GM23248 (cell line): ENCODE measurements around the gene NCKIPSD.

ENCODE experiments used
- EZH2 ChIP-seq: fragments of 200-600 bp; sonication (generic); IDR thresholded peaks from 2 replicates; pipeline ENCODE4 v1.6.1; 2018; ENCODE audit warnings: antibody characterized with exemption, mild to moderate bottlenecking; ENCODE audit not compliant: insufficient read depth, poor library complexity, severe bottlenecking
- EZH2phosphoT487 ChIP-seq: fragments of 200-600 bp; sonication (generic); IDR thresholded peaks from 2 replicates; pipeline ENCODE4 v1.6.1; 2018; ENCODE audit warnings: antibody characterized with exemption, moderate library complexity, mild to moderate bottlenecking, low read depth; ENCODE audit not compliant: insufficient read depth

DNA sequence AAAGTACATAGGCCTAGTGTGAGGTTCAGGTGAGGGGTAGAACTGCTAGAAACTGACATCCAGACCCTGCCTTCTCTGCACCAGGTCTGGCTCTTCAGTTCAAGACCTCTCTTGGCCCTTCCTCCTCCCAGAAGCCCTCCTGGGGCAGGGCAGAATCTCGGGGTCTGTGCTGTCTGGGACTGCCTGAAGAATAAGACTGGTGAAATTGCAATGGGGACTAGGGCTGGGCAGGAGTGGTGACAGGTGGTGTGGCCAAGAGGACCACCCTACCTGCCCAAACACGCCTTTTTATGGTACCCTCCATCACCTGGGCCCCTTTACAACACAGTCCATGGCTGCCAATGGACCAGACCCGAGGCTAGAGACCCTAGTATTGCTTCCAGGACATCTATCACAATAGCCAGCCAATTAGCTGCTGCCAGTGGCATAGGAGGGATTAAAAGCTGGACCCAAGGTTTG is 1.5 kb upstream of the NCKIPSD start:
- TF ChIP-seq EZH2: no peak
- TF ChIP-seq EZH2phosphoT487: no peak
